Measurements from ENCODE around the gene NRSN2. TPM values are rescaled to one million over a fixed set of nuclear protein-coding genes. Genes with fewer than 3 reads are reported as not detected.

Gene NRSN2, protein sequence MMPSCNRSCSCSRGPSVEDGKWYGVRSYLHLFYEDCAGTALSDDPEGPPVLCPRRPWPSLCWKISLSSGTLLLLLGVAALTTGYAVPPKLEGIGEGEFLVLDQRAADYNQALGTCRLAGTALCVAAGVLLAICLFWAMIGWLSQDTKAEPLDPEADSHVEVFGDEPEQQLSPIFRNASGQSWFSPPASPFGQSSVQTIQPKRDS
- polyA plus RNA-seq (2011; rRNA removed) = 53.9 and 84.1 TPM in 2 replicates
- polyA minus RNA-seq (2011; rRNA and poly(A)+ RNA removed) = 26.1 and 41.8 TPM in 2 replicates

DNA sequence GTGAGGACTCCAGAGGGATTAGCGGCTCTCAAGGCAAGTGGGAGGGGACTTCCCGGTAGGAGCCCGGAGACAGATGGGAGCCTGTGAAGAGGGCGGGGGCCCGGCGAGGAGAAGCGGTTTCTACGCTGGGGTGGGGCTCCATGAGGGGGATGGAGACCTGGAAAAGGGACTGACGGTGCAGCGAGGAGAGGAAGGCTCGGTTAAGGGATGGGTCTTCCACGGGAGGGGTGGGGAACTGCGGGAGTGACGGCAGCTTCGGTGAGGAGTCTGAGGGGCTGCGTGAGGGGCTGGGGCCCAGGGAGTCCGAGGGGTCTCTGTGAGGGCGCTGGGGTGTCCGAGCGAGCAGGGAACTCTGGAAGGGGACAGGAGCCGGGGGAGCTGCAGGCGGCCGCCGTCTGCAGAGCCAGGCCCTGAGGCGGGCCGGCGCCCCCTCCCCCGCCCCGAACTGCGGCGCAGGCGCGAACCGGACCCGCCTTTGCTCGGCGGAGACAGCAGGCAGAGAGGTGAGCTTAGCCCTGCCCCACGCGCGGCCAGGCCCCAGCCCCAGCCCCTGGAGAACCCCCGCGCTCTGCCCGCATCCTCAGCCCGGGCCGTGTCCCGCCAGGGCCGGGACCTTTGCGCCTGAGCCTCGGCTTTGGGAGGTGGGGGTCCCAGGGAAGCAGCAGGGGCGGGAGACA lies at the start of gene NRSN2:
Gene NRSN2 (plus strand): TSS at position 472 of the 677 bp plus-strand sequence. CDS start 2,533 bp downstream, outside the sequence.
- TF ChIP-seq, protein P1, sequence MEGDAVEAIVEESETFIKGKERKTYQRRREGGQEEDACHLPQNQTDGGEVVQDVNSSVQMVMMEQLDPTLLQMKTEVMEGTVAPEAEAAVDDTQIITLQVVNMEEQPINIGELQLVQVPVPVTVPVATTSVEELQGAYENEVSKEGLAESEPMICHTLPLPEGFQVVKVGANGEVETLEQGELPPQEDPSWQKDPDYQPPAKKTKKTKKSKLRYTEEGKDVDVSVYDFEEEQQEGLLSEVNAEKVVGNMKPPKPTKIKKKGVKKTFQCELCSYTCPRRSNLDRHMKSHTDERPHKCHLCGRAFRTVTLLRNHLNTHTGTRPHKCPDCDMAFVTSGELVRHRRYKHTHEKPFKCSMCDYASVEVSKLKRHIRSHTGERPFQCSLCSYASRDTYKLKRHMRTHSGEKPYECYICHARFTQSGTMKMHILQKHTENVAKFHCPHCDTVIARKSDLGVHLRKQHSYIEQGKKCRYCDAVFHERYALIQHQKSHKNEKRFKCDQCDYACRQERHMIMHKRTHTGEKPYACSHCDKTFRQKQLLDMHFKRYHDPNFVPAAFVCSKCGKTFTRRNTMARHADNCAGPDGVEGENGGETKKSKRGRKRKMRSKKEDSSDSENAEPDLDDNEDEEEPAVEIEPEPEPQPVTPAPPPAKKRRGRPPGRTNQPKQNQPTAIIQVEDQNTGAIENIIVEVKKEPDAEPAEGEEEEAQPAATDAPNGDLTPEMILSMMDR (IDR thresholded peaks at IDR 0.05; ENCODE audit: insufficient read depth, low read depth, low read length) = no peak
- CTCF ChIA-PET = interaction anchor here (1.0 to 2.8 kb wide), 4 partner anchors 10 to 88 kb away, joined by 4 to 24 read pairs (median 4); no protein-coding TSS in a partner anchor
- Histone ChIP-seq H3K27me3 (ENCODE audit: control insufficient read depth, insufficient read depth, low read length) (no peaks in the 10 kb centered on the region), H3K4me3 (ENCODE audit: low read depth, low read length) (peak within 1 kb of the TSS; percentile 87), H3K36me3 (ENCODE audit: control insufficient read depth, insufficient read depth, low read length) (peaks cover 7% of the 10 kb centered on the region)
- POLR2A ChIA-PET = no interaction called here
- DNase-seq (ENCODE audit: low read depth) = no peak

DNA sequence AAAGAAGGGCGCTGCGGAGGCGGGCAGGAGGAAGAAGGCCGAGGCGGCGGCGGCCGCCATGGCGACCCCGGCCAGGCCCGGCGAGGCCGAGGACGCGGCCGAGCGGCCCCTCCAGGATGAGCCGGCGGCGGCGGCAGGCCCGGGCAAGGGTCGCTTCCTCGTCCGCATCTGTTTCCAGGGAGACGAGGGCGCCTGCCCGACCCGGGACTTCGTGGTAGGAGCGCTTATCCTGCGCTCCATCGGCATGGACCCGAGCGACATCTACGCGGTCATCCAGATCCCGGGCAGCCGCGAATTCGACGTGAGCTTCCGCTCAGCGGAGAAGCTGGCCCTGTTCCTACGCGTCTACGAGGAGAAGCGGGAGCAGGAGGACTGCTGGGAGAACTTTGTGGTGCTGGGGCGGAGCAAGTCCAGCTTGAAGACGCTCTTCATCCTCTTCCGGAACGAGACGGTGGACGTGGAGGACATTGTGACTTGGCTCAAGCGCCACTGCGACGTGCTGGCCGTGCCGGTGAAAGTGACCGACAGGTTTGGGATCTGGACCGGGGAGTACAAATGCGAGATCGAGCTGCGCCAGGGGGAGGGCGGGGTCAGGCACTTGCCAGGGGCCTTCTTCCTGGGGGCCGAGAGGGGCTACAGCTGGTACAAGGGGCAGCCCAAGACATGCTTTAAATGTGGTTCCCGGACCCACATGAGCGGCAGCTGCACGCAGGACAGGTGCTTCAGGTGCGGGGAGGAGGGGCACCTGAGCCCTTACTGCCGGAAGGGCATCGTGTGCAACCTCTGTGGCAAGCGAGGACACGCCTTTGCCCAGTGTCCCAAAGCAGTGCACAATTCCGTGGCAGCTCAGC lies 48.8 kb upstream of the NRSN2 start:
- CTCF ChIA-PET = interaction anchor here (0.7 to 1.4 kb wide), 2 partner anchors 22 to 75 kb away, joined by 3 read pairs; no protein-coding TSS in a partner anchor
- TF ChIP-seq, protein P1 (IDR thresholded peaks at IDR 0.05; ENCODE audit: insufficient read depth, low read depth, low read length) = no peak
- no peak for DNase-seq (ENCODE audit: low read depth)
- Histone ChIP-seq H3K36me3 (ENCODE audit: control insufficient read depth, insufficient read depth, low read length) (no peaks in the 10 kb centered on the region), H3K27me3 (ENCODE audit: control insufficient read depth, insufficient read depth, low read length) (no peaks in the 10 kb centered on the region), H3K4me3 (ENCODE audit: low read depth, low read length) (peak overlapping the region; percentile 90)
- POLR2A ChIA-PET = interaction anchor here (0.6 kb wide), 1 partner anchor 12 kb away, joined by 3 read pairs; no protein-coding TSS in a partner anchor

DNA sequence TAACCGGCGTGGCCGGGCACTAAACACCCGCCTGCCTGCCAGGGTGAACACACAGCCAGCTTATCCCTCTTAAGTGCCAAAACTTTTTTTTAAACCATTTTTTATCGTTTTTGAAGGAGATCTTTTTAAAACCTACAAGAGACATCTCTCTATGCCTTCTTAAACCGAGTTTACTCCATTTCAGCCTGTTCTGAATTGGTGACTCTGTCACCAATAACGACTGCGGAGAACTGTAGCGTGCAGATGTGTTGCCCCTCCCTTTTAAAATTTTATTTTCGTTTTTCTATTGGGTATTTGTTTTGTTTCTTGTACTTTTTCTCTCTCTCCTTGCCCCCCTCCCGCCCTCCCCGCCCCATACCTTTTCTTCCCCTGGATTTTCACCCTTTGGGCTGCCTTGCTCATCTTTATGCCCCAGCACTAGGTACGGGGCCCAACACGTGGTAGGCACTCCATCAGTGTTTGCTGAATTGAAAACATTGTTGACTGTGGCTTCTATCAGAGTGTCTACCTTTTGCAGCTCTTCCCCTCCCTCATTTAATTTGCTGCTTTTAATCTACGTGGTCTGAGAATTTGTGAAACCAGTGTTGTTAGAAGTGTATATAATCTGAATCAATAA lies 48.0 kb upstream of the NRSN2 start:
- DNase-seq (ENCODE audit: low read depth) = no peak
- POLR2A ChIA-PET = interaction anchor here (0.5 kb wide), 1 partner anchor 532 kb away, joined by 3 read pairs; no protein-coding TSS in a partner anchor
- TF ChIP-seq, protein P1 (IDR thresholded peaks at IDR 0.05; ENCODE audit: insufficient read depth, low read depth, low read length) = no peak

DNA sequence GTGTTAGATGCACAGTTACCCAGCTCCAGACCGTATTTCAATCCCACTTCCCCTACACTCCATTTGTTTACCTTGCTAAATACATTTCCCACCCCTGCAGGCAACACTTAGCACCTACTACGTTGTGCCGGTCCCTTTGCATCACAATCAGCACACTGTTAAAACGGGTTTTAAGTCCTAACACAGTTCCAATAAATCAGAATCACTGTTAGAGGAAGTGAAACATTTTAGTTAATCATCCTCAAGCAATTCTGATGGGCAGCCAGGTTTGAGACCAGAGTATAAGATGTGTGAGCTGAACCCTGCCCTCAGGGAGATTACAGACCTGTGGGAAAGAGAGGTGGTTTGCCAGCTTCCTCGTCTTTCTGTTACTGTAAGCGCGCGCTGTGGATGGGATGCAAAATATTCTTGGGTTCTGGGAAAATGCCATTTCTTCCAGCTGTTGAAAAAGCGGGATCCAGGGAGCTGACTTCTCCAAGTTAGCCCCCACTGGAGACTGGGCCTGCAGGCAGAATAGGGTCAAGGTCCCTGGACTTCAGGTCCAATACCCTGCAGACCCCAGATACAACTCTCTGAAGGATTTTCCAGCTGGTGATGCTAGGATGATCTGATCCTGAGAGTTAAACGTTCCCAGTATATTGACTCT lies 46.4 kb upstream of the NRSN2 start:
- ChIA-PET CTCF (interaction anchor here (0.8 to 1.6 kb wide), 4 partner anchors 8 to 345 kb away, joined by 3 to 4 read pairs (median 3); no protein-coding TSS in a partner anchor), POLR2A (no interaction called here)
- Histone ChIP-seq H3K36me3 (ENCODE audit: control insufficient read depth, insufficient read depth, low read length) (no peaks in the 10 kb centered on the region), H3K27me3 (ENCODE audit: control insufficient read depth, insufficient read depth, low read length) (no peaks in the 10 kb centered on the region), H3K4me3 (ENCODE audit: low read depth, low read length) (peak overlapping the region; percentile 18; the same call in 1 of the 2 replicates)
- DNase-seq (ENCODE audit: low read depth) = no peak
- TF ChIP-seq, protein P1 (IDR thresholded peaks at IDR 0.05; ENCODE audit: insufficient read depth, low read depth, low read length) = no peak

More for the DNA sequence above, 48.0 kb upstream of the NRSN2 start:
- H3K27me3 ChIP-seq (ENCODE audit: control insufficient read depth, insufficient read depth, low read length) = no peaks in the 10 kb centered on the region
- H3K36me3 ChIP-seq (ENCODE audit: control insufficient read depth, insufficient read depth, low read length) = no peaks in the 10 kb centered on the region
- CTCF ChIA-PET = interaction anchor here (1.4 to 1.6 kb wide), 2 partner anchors 22 to 32 kb away, joined by 3 to 4 read pairs; no protein-coding TSS in a partner anchor
- peak overlapping the region; percentile 90 for H3K4me3 ChIP-seq (ENCODE audit: low read depth, low read length)
